SHP77 treated with DMSO at 0.1 percent for 48 hours (cell line): ENCODE results near the gene RAB11FIP3.
"Not testable (repeated sequence)": the region's sequence is repeated elsewhere in the genome, so short reads cannot be mapped to it uniquely, and the experiment has no call there.

Experiments
- DNase-seq: peaks from one replicate; lab custom pipeline; 2025; lab: John Stamatoyannopoulos, UW

The RAB11FIP3 gene, protein sequence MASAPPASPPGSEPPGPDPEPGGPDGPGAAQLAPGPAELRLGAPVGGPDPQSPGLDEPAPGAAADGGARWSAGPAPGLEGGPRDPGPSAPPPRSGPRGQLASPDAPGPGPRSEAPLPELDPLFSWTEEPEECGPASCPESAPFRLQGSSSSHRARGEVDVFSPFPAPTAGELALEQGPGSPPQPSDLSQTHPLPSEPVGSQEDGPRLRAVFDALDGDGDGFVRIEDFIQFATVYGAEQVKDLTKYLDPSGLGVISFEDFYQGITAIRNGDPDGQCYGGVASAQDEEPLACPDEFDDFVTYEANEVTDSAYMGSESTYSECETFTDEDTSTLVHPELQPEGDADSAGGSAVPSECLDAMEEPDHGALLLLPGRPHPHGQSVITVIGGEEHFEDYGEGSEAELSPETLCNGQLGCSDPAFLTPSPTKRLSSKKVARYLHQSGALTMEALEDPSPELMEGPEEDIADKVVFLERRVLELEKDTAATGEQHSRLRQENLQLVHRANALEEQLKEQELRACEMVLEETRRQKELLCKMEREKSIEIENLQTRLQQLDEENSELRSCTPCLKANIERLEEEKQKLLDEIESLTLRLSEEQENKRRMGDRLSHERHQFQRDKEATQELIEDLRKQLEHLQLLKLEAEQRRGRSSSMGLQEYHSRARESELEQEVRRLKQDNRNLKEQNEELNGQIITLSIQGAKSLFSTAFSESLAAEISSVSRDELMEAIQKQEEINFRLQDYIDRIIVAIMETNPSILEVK

GRCh38 chr16:425082-425718, at the start of gene RAB11FIP3:
TSS of gene RAB11FIP3 (plus strand) at chr16:425649. CDS start at chr16:426007, 358 bp downstream.
- DNase-seq, result peak; percentile 61

DNA sequence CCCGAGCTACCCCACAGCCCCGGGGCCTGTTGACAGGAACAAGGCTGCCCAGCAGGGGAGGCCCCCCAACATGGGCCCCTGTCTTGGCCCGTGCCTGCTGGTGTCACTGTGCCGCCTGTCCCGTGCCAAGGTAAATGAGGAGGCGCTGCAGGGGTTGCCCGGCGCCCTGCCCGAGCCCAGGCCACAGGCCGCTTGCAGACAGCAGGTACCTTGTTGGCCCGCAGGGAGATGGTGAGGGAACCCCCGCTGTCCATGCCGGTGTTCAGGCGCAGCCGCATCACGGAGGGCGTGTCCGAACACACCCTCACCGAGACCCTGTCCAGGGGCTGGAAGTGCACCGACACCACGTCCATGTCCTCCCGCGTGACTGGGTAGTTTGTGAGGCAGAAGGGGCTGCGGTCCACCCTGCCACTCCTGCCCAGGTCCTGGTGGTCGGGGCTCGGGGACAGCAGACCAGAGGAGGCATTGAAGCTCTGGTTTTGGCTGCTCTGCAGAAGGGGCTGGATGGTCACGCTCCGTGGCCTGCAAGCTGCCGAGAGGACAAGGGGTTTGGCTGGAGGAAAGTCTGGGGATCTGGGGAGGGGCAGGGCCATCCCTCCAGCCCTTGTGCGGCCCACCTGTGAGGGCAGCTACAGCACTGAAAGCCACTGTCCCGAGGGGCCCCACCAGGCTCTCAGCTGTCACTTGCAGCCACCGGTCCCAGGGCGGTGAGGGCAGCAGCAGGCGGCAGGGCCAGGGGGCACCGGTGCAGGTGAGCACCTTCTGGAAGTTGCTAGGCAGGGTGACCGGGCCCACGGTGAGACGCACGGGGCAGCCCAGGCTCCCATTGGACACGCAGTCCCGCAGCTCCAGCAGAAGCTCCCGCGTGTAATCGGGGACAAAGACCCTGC, 49.3 kb upstream of the RAB11FIP3 start:
- DNase-seq, result no peak

- no peak for DNase-seq
These were observed 48.5 kb upstream of the RAB11FIP3 start for GRCh38 chr16:376817-377418.

- DNase-seq, result no peak
These were observed 48.0 kb upstream of the RAB11FIP3 start for GRCh38 chr16:377419-377951.

GRCh38 chr16:378113-378820, 47.2 kb upstream of the RAB11FIP3 start:
- DNase-seq, result not testable (repeated sequence)

GRCh38 chr16:378821-379182, 46.6 kb upstream of the RAB11FIP3 start:
- DNase-seq, result no peak

GRCh38 chr16:379183-379960, 46.1 kb upstream of the RAB11FIP3 start:
- no peak for DNase-seq

GRCh38 chr16:379961-380761, 45.3 kb upstream of the RAB11FIP3 start:
- DNase-seq, result no peak

DNA sequence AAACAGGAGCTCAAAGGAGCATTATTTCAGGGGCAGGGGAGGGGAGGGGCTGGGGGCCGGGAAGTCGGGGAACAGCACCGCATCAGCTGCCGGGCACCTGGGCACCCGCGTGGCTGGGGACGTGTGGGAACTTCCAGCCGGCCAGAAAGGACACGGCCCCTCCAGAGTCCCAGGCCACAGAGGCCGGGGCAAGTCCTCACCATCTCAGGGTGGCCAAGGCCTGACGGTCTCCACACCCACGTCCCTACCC, 44.8 kb upstream of the RAB11FIP3 start:
- no peak for DNase-seq

DNA sequence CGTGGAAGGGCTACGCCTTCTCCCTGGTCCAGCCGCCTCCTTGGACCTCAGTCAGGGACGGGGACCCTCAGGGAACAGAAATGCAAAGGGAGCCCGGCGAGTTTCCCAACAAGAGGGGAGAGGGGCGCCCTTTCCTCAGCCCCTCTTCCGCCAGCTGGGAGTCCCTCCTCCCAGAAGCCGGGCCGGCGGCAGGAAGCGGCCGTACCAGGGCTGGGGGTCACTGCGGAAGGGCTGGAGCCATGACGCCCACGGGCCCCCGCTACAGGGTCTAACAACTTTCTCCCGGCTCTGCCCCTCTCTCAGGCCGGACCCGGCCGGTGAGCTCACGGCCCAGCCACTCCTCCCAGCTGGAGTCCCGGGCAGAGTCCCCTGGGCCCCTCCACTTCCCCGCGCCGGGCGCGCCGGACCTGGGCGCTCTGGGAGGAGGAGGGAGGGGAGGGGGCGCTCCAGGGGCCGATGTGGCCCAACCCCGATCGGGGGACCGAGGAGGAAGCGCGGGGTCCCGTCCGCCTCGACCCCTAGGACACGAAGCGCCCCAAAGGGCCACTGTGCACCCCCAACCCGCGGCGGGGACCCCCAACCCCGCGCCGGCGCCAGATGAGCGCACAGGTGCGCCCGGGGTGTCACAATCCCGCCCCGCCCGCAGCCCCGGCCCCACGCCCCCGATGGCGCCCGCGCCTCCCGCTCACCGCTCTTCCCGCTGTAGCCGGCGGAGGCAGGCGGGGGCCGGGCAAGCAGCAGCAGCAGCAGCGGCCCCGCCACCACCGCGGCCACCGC, 44.2 kb upstream of the RAB11FIP3 start:
- no peak for DNase-seq

DNA sequence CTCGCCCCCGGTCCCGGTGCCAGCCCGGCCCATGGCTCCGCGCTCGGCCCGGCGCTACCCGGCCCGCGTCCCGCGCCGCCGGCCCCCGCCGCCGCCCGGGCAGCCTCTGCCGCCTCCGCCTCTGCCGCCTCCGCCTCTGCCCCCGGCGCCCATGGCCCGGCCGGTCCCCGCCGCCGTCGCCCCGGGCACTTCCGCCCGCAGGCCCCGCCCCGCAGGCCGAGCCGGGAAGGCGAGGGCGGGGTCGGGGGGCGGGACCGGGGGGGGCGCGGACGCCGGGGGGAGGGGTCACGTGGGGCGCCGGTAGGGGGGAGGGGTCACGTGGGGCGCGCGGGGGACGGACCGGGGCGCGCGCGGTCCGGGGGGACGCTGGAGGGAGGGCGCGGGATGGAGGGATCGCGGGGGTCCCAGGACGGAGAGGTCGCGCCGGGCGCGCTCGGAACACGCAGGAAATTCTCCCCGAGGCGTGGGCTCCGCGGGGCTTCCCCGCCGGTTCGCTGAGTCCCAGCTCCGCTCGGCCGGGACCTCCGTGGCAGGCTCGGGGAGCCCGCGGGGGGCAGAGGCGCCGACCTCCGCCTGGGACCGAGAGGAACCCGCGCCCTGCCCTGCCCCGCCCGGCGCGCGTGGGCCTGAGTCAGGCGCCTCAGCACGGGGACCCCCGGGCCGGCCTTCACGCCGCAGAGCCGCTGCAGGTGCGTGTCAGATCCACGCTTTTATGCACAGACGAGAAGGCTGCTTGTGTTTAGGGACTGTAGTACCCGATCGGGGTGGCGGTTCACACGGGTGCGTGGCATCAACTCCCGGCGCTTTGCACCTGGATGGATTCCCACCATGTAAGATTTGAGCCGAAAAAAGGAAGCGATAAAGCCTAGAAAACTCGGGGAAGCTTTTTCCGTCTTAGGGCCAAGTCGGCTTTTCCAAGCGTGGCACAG, 43.4 kb upstream of the RAB11FIP3 start, which contains the start of gene PGAP6:
Gene PGAP6 (minus strand): TSS at position 190 of the 929 bp plus-strand sequence. CDS start 157 bp downstream, at position 33.
- DNase-seq, result no peak

GRCh38 chr16:383326-384051, 42.0 kb upstream of the RAB11FIP3 start:
- DNase-seq, result no peak

- no peak for DNase-seq
These were observed 38.8 kb upstream of the RAB11FIP3 start for GRCh38 chr16:386641-387156.

- DNase-seq, result not testable (repeated sequence)
These were observed 37.4 kb upstream of the RAB11FIP3 start for GRCh38 chr16:387761-388666.

GRCh38 chr16:389352-389751, 36.1 kb upstream of the RAB11FIP3 start:
- no peak for DNase-seq
